ENCODE data around the gene MPZL1. TPM values are rescaled to one million over a fixed set of nuclear protein-coding genes. Genes with fewer than 3 reads are reported as not detected.
"Not testable (repeated sequence)": the region's sequence is repeated elsewhere in the genome, so short reads cannot be mapped to it uniquely, and the experiment has no call there.

Gene MPZL1
- polyA plus RNA-seq, 3 donors = 16.1 to 74.1 (median 46.4) TPM

- WGBS, 3 donors = 26 to 66% (median 45%) methylated on average over 5 of the region's 5 CpGs
- no peak overlapping the region for H3K27ac ChIP-seq (ENCODE audit: low read depth, low read length)
These were observed 69.8 kb downstream of the MPZL1 start for GRCh38 chr1:167791281-167792187.

- no peak overlapping the region for H3K27ac ChIP-seq (ENCODE audit: low read depth, low read length)
- 57 to 93% (median 63%) methylated on average over 4 of the region's 4 CpGs for WGBS, 3 donors
These were observed 70.4 kb downstream of the MPZL1 start for GRCh38 chr1:167792188-167792565.

- WGBS, 3 donors = 97 to 100% (median 100%) methylated on average over 1 of the region's 1 CpG
These were observed 72.3 kb downstream of the MPZL1 start for GRCh38 chr1:167794043-167794442.

GRCh38 chr1:167795810-167796740 is 74.3 kb downstream of the MPZL1 start:
- WGBS, 3 donors = 52 to 80% (median 53%) methylated on average over 10 of the region's 10 CpGs
- no peak overlapping the region for H3K27ac ChIP-seq (ENCODE audit: low read depth, low read length)

More at GRCh38 chr1:167794043-167794442, 72.3 kb downstream of the MPZL1 start:
- H3K27ac ChIP-seq (ENCODE audit: low read depth, low read length) = no peak overlapping the region

GRCh38 chr1:167797015-167797414 is 75.2 kb downstream of the MPZL1 start:
- 0 to 30% (median 4%) methylated on average over 2 of the region's 2 CpGs for WGBS, 3 donors
- no peak overlapping the region for H3K27ac ChIP-seq (ENCODE audit: low read depth, low read length)

- WGBS, 3 donors = 76 to 96% (median 96%) methylated on average over 4 of the region's 4 CpGs
- no peak overlapping the region for H3K27ac ChIP-seq (ENCODE audit: low read depth, low read length)
These were observed 77.2 kb downstream of the MPZL1 start for GRCh38 chr1:167798952-167799351.

DNA sequence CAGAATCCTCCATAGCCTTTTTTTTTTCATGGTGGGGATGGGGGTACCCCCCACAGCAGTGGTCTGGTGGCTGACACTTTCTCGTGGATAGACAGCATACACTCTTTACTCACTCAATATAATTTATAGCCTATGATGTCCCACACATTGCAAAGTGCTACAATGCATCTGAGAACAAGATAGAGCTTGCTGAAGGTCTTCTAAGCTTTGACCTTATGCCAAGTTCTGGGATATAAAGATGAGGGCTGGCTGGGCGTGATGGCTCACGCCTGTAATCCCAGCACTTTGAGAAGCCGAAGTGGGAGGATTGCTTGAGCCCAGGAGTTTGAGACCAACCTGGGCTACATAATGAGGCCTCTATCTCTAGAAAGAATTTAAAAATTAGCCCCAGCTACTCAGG is 78.0 kb downstream of the MPZL1 start:
- WGBS, 3 donors = 55 to 81% (median 76%) methylated on average over 4 of the region's 4 CpGs
- no peak overlapping the region for H3K27ac ChIP-seq (ENCODE audit: low read depth, low read length)

DNA sequence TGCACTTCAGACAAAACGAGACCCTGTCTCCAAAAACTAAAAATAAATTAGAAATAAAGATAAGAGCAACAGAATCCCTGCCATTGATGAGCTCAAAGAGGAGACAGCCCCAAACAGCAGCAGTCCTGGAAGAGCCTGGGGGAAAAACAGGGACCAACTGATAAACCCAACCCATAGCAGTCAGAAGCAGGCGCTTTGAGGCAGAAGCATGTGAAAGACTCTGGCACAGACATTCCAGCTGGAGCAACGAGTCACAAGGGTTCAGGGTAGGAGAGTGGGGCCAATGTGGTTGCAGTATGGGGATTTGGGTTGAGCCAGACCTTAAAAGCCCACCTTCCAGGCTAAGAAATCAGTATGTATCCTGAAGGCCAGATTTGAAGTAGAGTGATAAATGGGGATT is 78.5 kb downstream of the MPZL1 start:
- WGBS, 3 donors = 71 to 73% (median 72%) methylated on average over 3 of the region's 3 CpGs
- no peak overlapping the region for H3K27ac ChIP-seq (ENCODE audit: low read depth, low read length)

GRCh38 chr1:167802235-167802634 is 80.5 kb downstream of the MPZL1 start:
- WGBS, 3 donors = 91 to 99% (median 95%) methylated on average over 4 of the region's 4 CpGs
- H3K27ac ChIP-seq (ENCODE audit: low read depth, low read length) = no peak overlapping the region

GRCh38 chr1:167803358-167804207 is 81.8 kb downstream of the MPZL1 start:
- no peak overlapping the region for H3K27ac ChIP-seq (ENCODE audit: low read depth, low read length)
- WGBS, 3 donors = 6 to 11% (median 11%) methylated on average over 12 of the region's 12 CpGs

- WGBS, 3 donors = 50 to 69% (median 52%) methylated on average over 4 of the region's 4 CpGs
- no peak overlapping the region for H3K27ac ChIP-seq (ENCODE audit: low read depth, low read length)
These were observed 83.3 kb downstream of the MPZL1 start for GRCh38 chr1:167805041-167805556.

GRCh38 chr1:167806235-167806634 is 84.5 kb downstream of the MPZL1 start:
- not testable (repeated sequence) for H3K27ac ChIP-seq (ENCODE audit: low read depth, low read length)
- WGBS, 3 donors = 94% methylated on average over 19 to 23 of the region's 23 CpGs

DNA sequence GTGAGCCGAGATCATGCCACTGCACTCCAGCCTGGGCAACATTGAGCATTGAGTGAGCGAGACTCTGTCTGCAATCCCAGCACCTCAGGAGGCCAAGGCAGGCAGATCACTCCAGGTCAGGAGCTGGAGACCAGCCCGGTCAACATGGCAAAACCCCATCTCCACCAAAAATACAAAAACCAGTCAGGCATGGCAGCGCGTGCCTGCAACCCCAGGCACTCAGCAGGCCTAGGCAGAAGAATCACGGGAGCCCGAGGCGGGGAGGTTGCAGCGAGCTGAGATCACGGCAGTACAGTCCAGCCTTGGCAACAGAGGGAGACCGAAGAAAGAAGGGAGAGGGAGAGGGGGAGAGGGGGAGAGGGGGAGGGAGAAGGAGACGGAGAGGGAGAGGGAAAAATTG is 84.9 kb downstream of the MPZL1 start:
- not testable (repeated sequence) for H3K27ac ChIP-seq (ENCODE audit: low read depth, low read length)
- WGBS, 3 donors = 93 to 95% (median 94%) methylated on average over 10 to 12 of the region's 12 CpGs

DNA sequence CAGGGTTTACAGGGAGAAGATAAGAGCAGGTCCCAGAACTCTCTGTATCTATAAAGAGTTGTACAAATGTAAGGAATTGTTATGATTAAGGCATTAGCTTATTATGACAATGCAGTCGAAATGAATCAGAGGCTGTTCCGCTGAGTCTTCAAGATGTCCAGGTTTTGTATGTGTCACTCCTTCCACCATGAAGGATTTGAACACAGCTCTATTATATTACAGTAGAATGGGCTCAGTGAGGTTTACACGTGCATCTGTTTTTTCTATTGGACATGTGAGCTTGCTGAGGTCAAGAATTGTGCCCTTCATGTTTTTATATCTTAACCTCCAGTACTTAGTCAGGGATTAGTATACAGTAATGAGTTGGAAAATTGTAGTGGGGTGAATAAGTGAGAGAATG is 86.3 kb downstream of the MPZL1 start:
- 87 to 90% (median 88%) methylated on average over 3 of the region's 3 CpGs for whole genome bisulfite sequencing, 3 donors
- no peak overlapping the region for H3K27ac ChIP-seq (ENCODE audit: low read depth, low read length)

DNA sequence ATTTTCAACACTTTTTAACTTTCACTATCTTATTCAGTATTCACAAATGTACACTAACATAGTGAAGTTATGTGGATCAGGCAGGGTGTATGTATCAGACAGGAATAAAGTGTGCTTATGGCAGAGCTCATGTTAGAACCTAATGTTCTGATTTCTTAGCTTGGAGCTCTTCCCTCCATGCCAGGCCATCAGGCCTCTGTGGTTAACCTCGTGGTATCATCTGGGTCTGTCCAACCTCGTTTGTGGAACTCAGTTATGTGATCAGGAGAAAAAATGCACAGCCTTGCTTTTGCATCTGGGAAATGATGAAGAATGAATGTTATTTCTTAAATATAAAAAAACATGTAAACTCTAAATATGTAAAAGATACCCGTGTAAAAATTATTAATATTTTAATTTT is 86.9 kb downstream of the MPZL1 start:
- WGBS, 3 donors = 55 to 66% (median 64%) methylated on average over 3 of the region's 3 CpGs
- H3K27ac ChIP-seq (ENCODE audit: low read depth, low read length) = no peak overlapping the region

DNA sequence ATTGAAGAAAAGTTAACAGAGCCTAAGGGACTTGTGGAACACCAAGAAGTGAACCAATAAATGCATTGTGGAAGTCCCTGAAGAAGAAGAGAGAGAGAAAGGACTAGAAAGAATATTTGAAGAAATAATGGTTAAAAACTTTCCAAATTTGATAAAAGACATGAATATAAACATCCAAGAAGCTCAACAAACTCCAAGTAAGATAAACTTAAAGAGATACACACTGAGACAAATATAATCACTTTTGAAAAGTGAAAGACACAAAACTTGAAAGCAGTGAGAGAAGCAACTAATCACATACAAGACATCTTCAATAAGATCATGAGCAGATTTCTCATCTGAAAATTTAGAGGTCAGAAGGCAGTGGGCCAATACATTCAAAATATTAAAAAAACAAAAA is 91.2 kb downstream of the MPZL1 start:
- H3K27ac ChIP-seq (ENCODE audit: low read depth, low read length) = no peak overlapping the region

GRCh38 chr1:167815650-167816049 is 93.9 kb downstream of the MPZL1 start:
- 95 to 100% (median 96%) methylated on average over 1 of the region's 1 CpG for WGBS, 3 donors
- no peak overlapping the region for H3K27ac ChIP-seq (ENCODE audit: low read depth, low read length)

Data from adipose tissue (tissue), 3 donors.